ENCODE results near the gene CRYGN.
A peak's percentile ranks its signal among the peaks of the same experiment; 100 is the strongest.

Gene CRYGN

DNA sequence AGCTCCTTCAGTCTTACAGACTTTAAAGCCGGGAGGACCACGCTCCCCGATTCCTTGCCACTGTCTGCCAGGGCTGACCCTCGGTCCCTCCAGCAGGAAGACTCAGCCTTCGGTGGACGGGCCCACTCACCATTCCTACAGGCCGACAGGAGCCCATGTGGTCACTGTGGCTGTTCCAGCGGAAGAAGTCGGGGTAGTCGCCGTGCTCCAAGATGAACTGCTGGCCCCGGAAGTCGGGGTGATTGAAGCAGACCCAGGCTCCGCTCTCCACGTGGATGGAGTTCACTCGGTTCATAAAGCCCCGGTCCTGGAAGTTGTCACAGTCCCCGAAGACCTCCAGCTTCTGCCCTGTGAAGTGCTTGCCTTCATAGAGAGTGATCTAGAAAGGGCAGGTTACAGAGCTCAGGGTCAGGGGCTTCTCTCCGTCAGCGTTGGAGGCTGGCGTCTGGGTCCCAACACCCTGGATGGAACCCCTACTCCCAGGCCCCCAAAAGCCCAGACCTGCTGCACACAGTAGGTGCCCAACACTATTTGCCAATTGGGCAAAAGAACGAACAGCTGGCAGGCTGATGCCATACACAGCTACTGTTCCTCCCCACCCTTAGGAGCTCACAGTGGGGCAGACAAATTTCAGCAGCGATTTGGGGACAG, 1.9 kb downstream of the CRYGN start:
- DNase-seq: no peak

DNA sequence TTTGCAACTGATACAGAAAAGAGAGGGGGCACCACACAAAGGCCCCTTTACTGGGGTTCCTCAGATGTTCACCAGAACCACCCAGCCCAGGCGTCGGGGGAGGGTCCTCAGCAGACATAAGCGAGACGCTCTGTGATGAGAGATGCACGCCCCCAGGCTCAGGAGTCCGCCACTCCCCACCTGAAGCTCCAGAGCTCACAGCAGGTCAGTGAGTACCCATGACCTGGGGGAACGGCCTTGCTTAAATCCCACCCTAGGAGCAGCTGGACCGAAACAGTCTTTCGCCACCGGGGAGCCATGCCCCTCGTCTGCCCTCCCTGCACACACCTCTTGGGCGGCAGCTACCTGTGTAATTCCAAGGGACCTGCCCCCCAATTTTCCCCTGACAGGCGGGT, 2.8 kb downstream of the CRYGN start:
- DNase-seq: no peak

DNA sequence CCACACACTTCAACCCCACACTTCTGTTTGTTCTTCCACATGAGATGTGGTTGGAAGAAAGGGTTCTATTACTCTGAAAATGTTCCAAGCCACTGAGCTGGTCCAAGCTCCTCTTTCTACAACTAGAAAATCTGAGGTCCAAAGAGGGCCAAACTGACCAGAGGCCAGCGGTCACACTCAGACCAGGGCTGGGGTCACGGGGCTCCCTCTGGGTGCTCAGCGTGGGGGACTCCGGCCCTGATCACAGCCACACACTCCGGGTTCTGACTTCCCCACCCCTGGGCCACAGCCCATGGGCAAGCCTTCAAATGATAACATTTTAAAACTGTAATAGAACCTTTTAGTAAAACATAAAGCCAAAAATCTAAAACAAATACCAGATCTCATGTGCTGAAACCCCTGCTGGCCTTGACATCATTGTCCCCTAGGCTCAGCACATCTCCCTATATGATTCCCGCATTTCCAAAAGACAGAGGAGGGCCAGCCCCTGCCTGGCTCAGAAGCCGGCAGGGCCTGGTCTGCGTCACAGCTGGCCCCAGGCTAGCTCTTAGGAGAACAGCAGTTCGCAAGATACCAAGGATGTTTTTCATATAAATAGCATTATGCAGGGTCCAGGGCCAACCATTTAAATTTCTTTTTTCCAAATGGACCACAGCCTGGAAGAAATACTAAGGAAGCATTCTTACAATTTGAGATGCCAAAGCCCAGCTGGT, 3.3 kb downstream of the CRYGN start:
- no peak for DNase-seq

DNA sequence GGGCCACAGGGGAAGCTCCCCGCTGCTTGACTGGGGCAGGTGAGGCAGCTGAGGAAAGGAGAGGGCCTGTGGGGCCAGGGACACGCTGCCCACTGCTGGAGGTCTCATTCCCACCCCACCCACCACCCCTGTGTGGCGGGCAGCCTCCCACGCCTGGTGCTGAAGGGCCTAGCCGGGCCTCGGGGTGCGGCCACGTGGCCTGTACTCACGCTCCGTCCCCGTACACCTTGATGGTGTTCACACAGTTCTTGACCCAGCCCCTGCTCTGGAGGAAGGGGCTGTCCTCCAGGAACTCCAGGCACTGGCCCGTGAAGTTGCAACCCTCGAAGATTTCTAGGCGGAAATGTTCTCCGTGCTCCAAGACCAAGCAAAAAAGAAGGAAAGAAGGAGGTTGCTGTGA, 4.0 kb downstream of the CRYGN start:
- DNase-seq: no peak

DNA sequence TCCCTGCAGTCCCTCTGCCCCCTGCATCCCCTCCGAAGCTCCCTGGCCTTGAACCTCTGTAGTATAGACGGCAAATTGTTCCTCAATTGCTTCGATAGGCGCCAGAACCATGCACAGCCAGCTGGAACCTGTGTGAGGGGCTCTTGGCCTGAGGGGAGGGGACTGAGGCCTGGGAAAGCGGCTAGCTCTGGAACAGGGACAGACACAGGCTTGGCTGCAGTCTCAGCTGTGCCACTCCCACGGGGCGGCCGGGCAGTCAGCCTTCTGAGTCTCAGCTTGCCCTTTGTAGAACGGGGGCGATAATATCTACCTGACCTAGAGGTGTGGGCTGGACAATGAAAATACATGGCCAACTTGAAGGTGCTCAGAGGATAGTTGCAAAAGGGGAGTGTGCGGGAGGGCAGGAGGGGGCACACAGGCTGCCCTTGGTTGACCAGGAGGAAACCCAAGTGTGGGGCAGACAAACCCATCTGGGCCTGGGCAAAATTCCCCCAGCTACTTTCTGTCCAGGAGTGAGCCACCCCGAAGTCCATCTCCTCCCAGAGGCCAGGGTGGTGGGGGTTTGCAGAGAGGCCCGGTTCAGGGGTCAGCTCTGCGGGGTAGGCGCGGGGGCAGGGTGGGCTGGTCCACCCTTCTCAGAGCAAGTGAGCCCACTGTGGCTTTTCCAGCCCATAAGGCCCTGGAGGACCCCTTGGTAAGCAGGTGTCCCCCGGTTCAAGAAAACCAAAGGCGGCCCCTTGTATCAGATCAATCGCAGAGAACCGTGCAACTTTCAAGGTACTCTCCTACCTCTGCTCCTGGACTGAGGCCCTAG, 4.6 kb downstream of the CRYGN start:
- DNase-seq: no peak

DNA sequence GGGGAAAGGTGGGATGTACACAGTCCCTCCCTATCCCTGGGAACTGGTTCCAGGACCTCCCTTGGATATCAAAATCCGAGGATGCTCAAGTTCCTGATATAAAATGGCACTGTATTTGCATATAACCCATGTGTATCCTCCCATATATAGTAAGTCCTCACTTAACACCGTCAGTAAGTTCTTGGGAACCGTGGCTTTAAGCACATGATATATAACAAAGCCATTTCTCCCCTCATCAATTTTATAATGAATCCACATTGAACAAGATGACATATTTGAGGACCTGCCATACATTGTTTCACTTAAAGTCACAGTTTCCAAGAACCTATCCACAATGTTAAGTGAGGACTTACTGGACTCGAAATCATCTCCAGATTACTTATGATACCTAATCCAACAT, 5.4 kb downstream of the CRYGN start:
- no peak for DNase-seq

DNA sequence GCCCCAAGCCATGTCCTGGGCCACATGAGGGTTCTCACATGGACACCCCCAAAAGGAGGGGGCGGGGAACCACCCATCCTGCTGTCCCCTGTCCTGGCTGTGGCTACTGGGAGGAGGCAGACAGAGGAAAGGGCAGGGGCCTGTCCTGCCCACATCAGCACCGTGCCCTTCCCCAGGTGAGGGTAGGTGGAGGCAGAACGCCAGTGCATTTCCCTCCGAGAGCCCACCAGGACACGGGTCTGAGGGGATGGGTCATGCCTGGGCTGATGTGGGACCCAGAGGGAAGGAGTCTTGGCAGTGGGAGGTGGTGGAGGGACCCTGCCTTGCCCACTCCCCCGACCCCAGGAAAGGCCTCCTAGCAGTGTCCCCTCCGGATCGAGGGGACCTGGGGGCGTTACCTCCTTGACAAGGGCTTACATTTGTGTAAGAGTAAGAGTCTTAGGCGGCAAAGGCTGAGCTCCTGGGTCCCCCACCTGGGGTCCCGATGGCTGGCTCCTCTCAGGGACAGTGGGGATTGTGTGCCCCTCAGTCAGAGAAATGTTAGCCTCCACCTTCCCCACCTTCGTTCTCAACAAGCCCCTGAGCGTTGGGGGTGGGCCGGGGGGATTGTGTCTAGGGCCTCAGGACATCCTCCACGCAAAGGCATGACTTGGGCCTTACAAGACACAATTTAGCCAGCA, 6.1 kb downstream of the CRYGN start:
- no peak for DNase-seq

DNA sequence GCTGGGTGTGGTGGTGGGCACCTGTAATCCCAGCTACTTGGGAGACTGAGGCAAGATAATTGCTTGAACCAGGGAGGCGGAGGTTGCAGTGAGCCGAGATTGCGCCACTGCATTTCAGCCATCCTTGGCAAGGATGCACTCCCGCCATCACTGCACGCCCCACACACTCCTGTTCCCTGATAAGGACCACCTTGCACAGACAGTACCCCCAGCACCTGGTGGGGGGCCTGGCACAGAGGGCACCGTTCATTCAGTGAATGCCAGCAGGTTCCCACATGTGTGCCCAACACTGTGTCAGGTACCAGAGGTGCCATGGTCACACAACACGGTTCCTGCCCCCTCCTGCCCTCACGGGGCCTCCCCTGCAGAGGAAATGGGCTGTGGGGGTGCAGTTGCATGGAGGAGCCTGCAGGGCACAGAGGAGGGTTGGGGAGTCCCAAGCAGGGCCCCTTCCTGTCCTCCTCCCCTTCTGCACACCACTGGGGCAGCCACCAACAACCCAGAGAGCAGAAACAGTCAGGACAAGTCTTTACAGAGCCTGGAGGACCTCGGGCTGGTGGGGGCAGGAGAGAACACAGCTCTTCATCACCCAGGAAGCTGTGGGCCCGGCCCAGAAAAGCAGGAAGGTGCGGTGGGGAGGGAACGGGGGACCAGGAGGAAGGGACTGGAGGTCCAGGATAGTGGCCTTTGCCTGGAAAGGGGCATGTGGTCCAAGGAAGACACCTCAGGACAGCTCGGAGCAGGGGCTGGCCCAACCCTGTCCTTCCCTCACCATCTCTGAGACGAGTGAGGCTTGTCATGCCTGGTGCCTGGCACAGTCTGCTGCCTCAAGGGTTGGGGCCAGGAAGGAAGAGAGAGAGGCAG, 7.1 kb downstream of the CRYGN start:
- DNase-seq: peak; percentile 55

DNA sequence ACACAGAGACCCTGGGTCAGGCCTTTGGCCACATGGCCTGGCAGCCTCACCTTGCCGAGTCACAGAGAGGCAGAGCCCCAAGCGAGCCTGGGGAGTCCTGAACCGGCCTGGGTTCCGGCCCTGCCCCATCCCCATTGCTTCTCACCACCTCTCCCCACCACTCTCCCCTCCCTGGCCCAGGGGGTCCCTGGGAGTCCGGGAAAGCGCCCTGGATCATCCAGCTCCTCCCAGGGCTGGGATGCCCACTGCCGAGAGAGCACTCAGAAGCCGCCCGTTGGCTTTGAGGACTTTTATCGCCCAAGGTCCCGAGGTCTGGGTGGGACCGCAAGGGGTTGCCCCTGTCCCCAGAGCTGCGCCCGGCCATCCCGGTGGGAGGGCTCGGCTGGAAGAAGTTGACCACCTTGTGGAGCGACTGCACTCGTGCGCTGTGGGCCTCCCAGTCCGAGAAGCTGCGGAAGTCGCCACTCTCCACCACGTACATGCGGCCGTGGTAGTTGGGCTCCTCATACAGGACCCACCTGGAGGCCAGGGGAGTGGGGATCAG, 8.1 kb downstream of the CRYGN start:
- DNase-seq: no peak

DNA sequence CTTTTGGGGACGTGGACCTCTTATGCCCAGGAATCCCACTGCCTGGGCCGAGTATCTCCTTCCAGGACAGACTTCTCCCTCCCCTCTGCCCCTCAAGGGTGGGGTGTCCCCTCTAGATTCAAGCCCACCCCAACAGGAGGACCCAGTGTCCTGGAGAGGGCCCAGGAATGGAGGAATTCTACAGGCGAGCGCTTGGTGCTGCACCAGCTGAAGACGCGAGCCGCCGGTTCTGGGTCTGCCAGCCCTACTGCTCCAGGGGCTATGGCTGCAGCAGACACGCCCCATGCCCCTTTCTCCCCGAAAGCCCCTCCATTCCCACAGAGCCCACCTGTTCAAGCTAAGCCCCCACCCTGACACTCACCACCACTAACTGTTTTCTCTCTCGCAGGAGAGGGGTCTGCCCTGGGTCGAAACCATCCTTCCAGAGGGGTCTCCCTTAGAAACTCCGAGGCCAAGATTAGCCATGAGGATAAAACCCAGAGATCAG, 8.6 kb downstream of the CRYGN start:
- DNase-seq: no peak

DNA sequence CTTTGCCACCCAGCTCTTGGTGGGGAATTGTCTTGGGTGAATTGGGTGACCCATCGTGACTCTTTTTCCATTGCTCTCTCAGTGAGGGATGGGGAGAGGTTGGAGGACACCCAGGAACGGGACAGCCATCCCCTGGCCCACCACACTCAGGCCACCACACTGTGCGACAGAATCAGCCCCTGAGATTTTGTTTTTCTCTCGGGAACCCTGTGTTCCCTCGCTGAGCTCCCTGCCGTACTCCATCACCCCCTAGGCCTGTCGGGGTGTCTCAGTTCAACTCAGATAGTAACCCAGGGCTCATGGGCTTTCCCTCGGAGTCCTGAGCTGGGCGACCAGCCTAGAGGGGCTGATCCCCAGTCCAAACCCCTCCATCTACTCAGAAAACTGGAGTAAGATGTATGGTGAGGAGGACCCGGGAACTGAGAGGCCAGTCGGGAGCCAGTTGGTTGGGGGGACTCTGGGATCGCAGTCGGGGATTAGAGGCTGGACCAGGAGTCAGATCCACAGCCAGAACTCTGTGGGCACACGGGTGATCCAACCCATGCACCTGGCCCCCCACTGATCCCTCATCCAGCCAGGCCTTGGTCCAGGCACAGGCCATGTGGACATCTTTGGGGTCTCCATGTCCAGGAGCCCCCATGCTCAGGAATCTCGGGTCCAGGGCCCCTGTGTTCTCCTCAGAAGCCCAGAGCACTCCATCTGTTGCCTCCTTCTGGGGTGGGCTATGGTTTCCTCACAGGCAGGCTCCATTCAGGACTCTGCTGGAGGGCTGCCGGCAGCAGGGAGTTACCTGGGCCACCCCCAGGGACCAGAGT, 9.3 kb downstream of the CRYGN start:
- DNase-seq: no peak

DNA sequence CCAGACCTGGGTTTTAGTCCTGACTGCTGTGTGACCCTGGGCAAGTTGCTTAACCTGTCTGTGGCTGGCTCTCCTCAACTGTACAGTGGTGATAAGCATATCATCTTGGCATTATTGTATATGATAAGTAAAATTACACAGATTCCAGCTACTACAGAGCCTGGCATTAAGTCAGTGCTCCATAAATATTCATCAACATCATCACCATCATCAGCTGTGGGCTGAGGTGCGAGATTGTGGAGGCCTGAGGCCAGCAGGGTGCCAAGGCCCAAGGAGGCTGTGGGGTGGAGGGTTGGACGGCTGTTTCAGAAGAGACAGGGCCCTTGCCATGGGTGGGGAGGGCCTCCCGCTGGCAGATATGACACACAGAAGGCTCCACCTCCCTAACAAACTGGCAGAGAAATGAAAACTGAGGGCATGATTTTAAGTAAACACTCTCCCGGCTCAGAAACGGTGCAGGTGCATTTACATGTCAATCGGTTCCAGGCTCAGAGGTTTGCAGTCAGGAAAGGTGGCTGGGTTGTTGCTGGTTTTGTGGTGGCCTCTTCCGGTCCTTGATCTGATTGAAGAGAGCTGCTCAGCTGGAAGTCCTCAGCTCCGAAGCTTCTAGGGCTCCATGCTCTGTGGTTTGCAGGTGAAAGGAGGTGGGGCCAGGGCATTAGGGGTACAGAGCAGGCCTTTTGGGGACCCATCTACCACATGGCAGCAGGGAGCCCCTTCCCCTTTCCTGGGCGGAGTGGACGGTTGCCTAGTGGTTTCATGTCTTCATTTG, 10.2 kb downstream of the CRYGN start:
- peak; percentile 57 for DNase-seq

DNA sequence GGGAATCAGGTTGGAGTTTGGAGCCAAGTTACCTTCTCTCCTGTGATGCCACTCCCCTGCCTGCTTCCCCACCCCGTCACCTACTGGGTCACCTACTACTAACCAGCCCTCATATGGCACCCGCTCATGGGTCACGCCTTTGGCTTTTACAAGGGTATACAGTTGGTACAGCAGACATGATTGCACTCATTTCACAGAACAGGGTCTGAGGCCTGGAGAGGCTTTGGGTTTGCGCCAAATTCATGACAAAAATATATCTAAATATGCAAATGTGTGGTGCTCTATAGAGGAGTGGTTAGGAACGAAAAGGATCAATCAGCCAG, 10.7 kb downstream of the CRYGN start:
- DNase-seq: no peak

DNA sequence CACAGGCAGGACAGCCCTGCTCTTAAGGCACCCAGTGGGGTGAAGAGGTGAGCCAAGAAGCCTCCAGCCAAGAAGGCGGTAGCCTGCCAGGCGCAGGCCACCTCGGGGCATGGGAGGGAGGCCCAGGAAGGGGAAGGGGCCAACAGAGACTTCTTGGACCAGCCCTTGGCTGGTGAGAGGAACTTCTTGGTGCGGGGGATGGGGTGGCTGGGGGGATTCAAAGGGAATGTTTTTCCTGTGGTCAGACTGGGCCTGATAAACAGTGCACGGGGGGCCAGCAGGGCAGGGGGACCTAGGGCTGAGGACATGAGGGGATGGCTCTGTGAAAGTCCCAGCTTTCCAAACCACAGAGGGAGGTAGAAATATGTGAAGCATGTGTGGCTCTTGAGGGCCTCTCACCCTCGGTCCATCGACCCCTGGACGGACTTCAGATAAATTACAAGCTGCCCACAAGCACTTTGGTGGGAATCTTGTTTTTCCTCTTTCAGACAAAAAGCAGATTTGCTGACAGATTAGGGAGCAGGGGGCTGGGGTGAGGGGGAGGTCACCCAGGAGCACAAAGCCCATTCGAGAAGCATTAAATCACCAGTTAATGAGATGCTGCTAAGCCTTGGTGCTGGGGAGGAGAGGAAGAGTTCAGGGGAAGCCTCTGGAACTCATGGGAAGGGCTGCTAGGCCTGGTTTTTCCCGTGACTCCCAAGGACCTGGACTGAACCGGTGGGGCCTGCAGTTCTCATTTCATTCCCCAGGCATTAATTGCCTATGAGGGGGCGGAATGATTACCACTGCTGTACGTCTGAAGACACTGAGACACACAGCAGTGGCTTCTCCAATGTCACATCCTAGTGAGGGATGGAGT, 11.3 kb downstream of the CRYGN start:
- DNase-seq: no peak

DNA sequence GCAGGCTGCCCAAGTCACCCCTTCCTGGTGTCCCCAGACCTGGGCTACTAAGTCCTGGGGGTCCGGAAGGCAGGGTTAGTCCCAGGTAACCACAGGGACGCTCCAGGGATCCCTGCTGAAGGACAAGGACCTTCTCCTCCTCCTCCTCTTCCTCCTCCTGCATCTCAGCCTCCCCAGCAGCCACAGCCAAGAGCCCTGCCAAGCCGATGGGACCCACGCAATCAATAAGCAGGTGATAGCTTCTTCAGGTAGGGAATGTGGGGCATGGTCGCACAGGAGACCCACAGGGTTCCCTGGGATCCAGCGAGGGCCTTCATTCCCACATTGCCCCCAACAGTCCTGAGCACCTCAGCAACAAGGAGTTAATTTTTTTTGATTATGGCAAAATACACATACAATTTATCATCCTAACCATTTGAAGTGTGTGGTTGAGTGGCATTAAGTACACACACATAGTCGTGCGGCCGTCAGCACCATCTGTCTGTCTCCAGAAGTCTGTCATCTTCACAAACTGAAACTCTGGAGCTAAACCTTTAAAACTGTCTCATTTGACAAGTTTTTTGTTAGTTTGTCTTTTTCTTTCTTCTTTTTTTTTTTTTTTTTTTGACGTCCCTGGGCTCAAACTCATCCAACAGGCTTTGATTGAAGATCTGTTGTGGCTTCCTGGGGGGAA, 12.1 kb downstream of the CRYGN start:
- no peak for DNase-seq

DNA sequence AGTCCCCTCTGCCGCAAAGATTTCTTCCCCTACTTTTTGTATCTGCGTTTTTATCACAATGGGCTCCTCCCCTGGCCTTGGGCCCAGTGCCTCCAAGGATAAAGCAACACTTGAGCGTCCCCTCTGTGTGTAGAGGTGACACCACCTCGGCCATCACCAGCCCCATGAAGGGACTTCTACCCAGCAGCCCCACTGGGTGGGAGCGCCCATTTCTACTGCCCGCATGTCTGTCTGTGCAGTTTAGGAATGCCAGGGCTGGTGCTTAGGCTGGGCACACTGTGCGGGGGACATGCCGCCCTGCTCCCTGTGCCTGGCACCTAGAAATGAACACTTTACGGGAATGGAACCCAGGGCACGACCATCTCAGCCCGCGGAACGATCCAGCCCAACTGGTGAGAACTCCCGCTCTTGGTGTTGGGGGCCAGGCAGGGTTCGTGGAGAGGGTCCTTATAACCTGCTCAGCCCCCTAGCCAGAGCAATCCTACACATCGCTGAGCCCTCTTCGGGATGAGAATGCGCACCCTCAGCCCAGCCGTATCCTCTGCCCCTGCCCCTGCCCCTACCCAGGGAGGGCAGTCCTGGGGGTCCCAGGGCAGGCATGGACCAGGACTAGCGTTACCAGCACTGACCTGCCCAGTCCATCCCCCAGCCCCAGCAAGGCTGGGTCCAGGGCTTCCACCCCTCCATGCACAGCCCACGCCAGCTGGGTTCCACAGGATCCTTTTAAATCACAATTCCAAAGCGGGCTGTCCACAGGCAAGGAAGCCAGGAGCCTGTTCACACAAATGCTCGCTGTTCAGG, 12.8 kb downstream of the CRYGN start:
- no peak for DNase-seq

DNA sequence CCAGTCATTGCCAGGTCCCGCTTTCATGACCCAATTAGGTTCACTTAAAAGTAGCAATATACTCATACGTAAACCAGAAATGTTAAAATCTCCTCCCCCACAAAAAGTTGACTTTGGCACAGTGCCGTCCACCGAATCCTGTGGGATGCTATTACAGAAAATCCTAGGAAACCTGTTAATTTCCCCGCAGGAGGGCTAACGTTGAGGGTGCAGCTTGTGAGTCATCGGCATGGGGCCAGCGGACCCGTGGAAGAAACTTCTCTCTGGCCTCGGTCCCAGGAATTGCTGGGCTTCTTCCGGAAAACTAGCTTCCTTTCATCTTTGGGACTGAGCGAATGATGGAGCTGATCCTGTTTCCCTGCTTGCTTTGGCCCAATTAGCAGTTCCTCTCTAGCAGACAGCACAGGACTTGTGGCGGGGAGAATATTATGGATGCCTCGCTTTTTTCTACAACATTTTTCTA, 13.5 kb downstream of the CRYGN start:
- no peak for DNase-seq
